ENCODE measurements around the gene PRKRIP1. TPM values are rescaled to one million over a fixed set of nuclear protein-coding genes. Genes with fewer than 3 reads are reported as not detected.
A peak's percentile ranks its signal among the peaks of the same experiment; 100 is the strongest.
"Not testable (repeated sequence)": the region's sequence is repeated elsewhere in the genome, so short reads cannot be mapped to it uniquely, and the experiment has no call there.

The PRKRIP1 gene
- total and polyA plus RNA-seq, 2 experiments from 2014 or later: 60.1 to 76.3 TPM

GRCh38 chr7:102403563-102403962 is 7.4 kb downstream of the PRKRIP1 start:
- H3K36me3 ChIP-seq: peaks cover 60% of the 10 kb centered on the region

GRCh38 chr7:102404005-102404861 is 8.1 kb downstream of the PRKRIP1 start:
- no peaks in the 10 kb centered on the region for H3K9me3 ChIP-seq (ENCODE audit: low read depth)
- H3K36me3 ChIP-seq: peaks cover 60% of the 10 kb centered on the region

More at GRCh38 chr7:102403563-102403962, 7.4 kb downstream of the PRKRIP1 start:
- no peaks in the 10 kb centered on the region for H3K27me3 ChIP-seq
- no peaks in the 10 kb centered on the region for H3K4me1 ChIP-seq (ENCODE audit: low read depth)
- TF ChIP-seq CTCF (IDR thresholded peaks at IDR 0.05; ENCODE audit: low read depth, low read length): no peak
- H3K27ac ChIP-seq: peak overlapping the region; percentile 39
- no peaks in the 10 kb centered on the region for H3K9me3 ChIP-seq (ENCODE audit: low read depth)
- no peak overlapping the region for H3K4me3 ChIP-seq
- DNase-seq (ENCODE audit: low read depth in 1 of 2, low spot score in 1 of 2): no peak

GRCh38 chr7:102404862-102405188 is 8.7 kb downstream of the PRKRIP1 start:
- not testable (repeated sequence) for DNase-seq (ENCODE audit: low read depth in 1 of 2, low spot score in 1 of 2); H3K27me3 ChIP-seq; H3K4me3 ChIP-seq; H3K4me1 ChIP-seq (ENCODE audit: low read depth); H3K27ac ChIP-seq; H3K9me3 ChIP-seq (ENCODE audit: low read depth)
- H3K36me3 ChIP-seq: peaks cover 59% of the 10 kb centered on the region

More at GRCh38 chr7:102404005-102404861, 8.1 kb downstream of the PRKRIP1 start:
- Histone ChIP-seq H3K4me1 (ENCODE audit: low read depth) (no peaks in the 10 kb centered on the region), H3K27ac (peak overlapping the region; percentile 39), H3K27me3 (no peaks in the 10 kb centered on the region), H3K4me3 (no peak overlapping the region)
- TF ChIP-seq CTCF (IDR thresholded peaks at IDR 0.05; ENCODE audit: low read depth, low read length): peak; percentile 64
- peak; percentile 64 for DNase-seq (ENCODE audit: low read depth in 1 of 2, low spot score in 1 of 2)

GRCh38 chr7:102407910-102408309 is 11.7 kb downstream of the PRKRIP1 start:
- Histone ChIP-seq H3K36me3 (peaks cover 54% of the 10 kb centered on the region), H3K27ac (no peak overlapping the region), H3K4me1 (ENCODE audit: low read depth) (no peaks in the 10 kb centered on the region), H3K9me3 (ENCODE audit: low read depth) (no peaks in the 10 kb centered on the region), H3K27me3 (no peaks in the 10 kb centered on the region), H3K4me3 (no peak overlapping the region)
- DNase-seq (ENCODE audit: low read depth in 1 of 2, low spot score in 1 of 2): no peak
- TF ChIP-seq CTCF (IDR thresholded peaks at IDR 0.05; ENCODE audit: low read depth, low read length): no peak

GRCh38 chr7:102408530-102408929 is 12.4 kb downstream of the PRKRIP1 start:
- H3K36me3 ChIP-seq: peaks cover 50% of the 10 kb centered on the region
- not testable (repeated sequence) for H3K4me1 ChIP-seq (ENCODE audit: low read depth); H3K27ac ChIP-seq; H3K27me3 ChIP-seq; H3K9me3 ChIP-seq (ENCODE audit: low read depth); H3K4me3 ChIP-seq; DNase-seq (ENCODE audit: low read depth in 1 of 2, low spot score in 1 of 2)

GRCh38 chr7:102409340-102409739 is 13.2 kb downstream of the PRKRIP1 start:
- H3K9me3 ChIP-seq (ENCODE audit: low read depth): no peaks in the 10 kb centered on the region
- no peak overlapping the region for H3K27ac ChIP-seq
- H3K36me3 ChIP-seq: peaks cover 52% of the 10 kb centered on the region
- no peaks in the 10 kb centered on the region for H3K4me1 ChIP-seq (ENCODE audit: low read depth)
- no peak for DNase-seq (ENCODE audit: low read depth in 1 of 2, low spot score in 1 of 2)
- H3K4me3 ChIP-seq: no peak overlapping the region
- TF ChIP-seq CTCF (IDR thresholded peaks at IDR 0.05; ENCODE audit: low read depth, low read length): no peak
- no peaks in the 10 kb centered on the region for H3K27me3 ChIP-seq
